HG03175 (cell line): ENCODE data around the gene SGSM2.

Experiments used
- ATAC-seq: cut with Tn5 transposase; IDR thresholded peaks from one replicate; pipeline ENCODE4 v1.9.1; 2021; ENCODE audit warnings: mild to moderate bottlenecking, moderate library complexity; ENCODE audit not compliant: unreplicated experiment

SGSM2 gene

DNA sequence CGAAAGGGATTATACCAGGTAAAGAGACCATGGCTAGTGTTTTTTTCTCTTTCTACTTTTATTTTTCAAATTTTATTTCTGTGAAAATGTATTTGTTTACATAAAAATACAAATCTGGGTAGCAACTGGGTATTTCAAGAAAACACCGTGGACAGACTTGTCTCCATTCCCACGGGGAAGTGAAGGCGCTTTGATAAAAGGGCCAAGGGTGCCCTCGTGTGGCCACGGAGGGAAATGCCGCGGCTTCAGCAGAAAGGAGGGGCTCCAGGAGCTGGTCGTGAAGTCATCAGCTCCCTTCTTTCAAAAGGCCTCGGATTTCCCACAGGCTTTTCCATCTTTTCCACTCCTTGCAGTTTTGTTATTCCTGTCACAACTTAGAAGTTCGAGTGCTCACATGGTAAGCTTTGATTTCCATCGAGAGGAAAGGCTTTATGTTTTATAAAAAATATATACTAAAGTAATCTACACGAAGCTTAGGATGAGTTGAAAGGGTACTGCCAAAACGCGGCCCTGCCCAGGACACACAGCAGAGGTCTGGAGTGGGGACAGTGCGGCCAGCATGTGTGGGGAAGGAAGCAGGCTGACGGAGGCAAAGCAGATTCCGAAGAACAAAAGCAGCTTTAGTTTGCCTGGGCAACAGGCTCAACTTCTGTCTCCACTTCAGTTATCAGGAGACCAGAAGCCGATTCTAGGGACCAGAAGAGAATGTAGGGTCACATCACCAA, 78.9 kb downstream of the SGSM2 start:
- ATAC-seq, result no peak

DNA sequence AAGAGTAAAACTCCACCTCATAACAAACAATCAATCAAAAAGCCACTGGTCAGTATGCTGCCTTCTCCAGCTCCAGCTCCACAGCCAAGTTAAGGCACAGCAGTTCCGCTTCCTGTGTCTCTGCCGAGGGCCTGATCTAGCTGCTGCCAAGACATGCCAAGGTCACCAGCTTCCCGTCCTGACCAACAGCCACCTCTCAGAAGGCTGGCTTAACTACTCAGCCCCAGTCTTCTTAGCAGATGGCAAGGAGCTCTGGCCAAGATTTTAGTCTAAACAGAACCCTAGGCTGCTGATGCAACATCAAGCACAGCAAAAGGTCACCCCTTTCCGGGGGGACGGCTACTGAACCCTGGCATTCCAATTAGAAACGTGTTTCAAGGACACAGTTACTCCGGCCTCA, 81.3 kb downstream of the SGSM2 start:
- ATAC-seq, result no peak

DNA sequence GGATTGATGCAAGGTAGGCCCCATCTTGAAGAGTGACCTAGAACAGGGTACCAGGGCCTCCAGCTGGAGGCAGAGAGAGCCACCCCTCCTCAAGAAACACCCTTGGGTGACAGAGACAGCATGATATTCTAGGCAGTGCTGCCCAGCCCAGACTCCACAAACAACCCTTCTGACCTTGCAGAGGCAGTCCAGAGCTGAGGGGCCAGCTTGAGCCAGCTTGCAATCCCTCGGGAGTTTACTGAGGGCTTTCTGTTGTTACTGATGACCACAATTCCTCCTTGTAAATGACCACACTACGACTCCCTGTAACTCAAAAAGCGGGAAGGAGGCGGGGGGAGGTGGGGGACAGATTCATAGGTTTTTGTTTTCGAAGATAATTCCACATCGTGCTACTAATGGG, 82.2 kb downstream of the SGSM2 start:
- no peak for ATAC-seq

DNA sequence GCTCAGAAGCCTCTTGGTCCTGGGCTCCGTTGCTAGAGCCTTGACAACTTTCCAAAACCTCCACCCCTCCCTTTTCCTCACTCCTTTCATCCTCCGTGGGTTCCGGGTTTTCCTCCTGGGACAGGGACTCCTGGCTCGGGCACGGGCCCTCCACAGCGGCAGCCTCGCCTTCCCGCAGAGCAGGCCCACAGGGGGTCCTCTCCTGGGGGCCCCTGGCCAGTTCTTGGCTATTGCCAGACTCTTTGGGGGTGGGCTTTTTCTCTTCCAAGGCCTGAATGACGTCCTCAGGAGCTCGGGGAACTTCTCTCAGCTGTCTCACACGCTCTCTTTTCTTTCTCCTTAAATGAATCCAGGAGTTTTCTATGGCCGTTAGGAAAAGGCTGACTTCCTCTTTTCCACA, 82.9 kb downstream of the SGSM2 start:
- ATAC-seq, result no peak

DNA sequence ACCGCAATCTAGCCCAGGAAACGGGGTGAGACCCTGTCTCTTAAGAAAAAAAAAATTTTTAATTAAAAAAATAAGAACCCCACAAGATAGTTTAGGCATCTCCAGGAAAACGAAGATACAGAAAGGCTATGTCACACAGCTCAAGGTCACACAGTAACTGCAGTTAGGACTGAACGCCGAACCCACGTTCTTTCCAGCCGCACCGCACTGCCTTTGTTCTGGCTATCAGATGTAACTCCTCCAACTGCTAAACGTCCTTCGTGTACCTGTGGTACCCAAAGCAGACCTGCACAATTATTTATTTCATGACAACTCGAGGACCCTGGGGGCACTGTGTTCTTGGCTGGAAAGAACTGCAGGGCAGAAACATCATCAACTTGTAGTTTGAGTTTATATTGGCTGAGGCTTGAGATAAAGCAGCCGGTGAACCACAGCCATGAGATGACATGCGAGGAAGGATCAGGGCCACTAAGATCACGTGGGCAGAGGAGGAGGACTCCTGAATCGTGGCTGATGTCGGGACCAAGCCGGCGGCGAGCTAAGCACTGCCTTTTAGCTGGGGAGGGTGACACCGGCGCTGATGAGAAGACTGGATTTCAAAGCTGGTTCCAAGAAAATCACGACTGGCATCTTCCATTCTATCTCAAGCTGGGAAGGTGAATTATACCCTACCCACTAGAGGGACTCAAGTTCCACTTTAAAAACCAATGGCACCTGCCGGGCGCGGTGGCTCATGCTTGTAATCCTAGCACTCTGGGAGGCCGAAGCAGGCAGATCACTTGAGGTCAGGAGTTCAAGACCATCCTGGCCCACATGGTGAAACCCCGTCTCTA, 84.2 kb downstream of the SGSM2 start:
- no peak for ATAC-seq

DNA sequence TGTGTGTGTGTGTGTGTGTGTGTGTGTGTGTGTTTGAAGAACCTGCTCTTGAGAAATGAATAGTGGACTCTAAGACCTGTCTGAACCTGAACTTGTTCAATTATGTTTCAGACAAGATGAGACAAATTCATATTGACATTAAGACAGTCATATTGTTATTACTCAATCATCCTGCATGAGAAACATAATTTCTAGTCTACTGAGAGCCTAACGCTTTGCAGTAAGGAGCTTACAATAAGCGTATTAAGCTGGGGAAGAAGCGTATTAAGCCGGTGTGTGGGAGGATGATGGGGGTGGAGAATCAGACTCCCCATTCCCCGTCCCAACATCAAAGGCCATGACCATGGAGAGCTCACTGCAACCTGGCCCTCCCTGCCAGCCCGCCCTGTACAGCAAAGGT, 86.0 kb downstream of the SGSM2 start:
- no peak for ATAC-seq

DNA sequence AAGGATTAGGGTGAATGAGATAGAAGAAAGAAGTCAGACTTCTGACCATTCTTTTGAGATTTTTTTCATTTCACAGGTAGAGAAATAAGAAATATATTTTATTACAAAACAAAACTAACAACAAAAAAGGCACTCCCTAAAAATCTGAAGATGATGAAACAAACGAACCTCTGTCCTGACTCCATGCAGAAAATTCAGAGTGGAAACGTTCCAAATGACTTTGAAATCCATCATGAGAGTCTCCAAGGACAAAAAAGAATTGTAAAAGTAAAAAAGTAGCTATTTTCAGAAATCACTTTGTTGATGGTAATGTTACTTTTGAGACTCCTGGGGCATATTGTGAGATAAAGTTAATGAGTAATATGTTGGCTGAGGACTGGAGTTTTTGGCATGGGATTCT, 89.9 kb downstream of the SGSM2 start:
- no peak for ATAC-seq

DNA sequence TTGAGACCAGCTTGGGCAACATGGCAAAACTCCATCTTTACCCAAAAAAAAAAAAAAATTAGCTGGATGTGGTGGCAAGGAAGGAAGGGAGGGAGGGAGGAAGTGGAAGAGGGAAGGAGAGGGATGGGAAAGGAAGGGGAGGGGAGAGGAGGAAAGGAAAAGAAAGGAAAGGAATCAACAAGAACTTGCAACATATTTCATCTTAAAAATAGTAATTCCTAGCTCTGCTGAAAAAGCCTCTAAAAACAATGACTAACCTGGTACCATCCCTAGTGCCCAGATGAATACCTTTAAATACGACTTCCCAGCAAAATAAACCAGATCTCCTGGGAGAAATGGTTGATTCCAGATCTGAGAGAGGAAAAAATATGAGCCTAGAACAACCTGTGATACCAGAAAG, 90.6 kb downstream of the SGSM2 start:
- no peak for ATAC-seq
